AG09319 (cell line): ENCODE data around the gene CNN2.
A peak's percentile ranks its signal among the peaks of the same experiment; 100 is the strongest.

Experiments used
- DNase-seq: peaks from one replicate; pipeline ENCODE4 v3.0.0-alpha.2; 2010; ENCODE audit warnings: low read depth; ENCODE audit errors: extremely low read depth
- TF ChIP-seq, protein P1 (sequence below): IDR thresholded peaks from 2 replicates; pipeline ENCODE4 v1.5.1; 2011; ENCODE audit warnings: low read depth, mild to moderate bottlenecking, inconsistent platforms, low read length, moderate library complexity

The CNN2 gene

DNA sequence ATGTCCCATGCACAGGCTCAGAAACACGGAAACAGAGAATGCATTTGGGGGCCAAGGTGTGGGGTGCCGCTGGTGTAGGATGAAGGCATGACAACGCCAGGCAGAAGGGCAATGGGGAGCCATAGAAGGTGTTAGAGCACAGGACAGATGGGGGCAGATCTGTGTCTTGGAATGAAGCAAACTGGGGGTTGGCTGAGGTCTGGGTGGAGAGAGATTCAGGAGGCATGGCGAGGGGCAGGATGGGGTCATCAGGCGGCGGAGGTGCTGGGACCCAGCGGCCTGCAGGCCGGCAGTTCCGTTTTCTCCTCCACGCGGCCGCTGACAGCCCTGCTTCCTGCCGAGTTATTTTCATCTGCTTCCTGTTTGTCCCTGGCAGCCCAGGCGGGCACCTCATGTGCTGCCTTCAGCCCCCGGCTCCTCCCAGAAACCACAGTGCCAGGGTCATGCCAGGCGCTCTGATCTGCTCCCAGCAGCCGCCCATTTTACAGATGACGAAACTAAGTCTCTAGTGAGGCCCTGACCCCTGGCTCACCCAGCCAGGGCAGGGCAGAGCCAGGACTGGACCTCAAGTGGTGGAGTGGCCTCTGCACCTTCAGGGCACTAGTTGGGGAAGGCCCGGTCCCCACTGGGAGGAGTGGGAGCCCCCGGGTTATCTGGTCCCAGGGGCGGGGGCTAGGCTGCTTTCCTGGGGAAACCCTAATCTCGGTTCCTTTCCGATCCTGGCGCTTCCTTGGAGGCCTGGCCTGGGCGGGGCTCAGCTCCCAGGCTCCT is 42.8 kb downstream of the CNN2 start:
- DNase-seq = no peak

DNA sequence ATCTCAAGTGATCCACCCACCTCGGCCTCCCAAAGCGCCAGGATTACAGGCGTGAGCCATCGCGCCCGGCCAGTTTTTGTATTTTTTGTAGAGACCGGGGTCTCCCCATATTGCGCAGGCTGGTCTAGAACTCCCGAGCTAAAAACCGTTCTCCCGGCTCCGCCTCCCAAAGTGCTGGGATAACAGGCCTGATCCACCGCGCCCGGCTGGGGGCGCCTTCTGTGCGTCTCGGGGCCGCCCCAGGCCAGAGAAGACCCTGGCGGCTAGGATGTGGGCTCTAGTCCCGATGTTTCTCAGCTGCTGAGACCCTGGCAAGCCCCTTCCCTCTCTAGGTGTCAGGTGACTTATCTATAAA is 44.1 kb downstream of the CNN2 start:
- no peak for DNase-seq
- TF ChIP-seq, protein P1, sequence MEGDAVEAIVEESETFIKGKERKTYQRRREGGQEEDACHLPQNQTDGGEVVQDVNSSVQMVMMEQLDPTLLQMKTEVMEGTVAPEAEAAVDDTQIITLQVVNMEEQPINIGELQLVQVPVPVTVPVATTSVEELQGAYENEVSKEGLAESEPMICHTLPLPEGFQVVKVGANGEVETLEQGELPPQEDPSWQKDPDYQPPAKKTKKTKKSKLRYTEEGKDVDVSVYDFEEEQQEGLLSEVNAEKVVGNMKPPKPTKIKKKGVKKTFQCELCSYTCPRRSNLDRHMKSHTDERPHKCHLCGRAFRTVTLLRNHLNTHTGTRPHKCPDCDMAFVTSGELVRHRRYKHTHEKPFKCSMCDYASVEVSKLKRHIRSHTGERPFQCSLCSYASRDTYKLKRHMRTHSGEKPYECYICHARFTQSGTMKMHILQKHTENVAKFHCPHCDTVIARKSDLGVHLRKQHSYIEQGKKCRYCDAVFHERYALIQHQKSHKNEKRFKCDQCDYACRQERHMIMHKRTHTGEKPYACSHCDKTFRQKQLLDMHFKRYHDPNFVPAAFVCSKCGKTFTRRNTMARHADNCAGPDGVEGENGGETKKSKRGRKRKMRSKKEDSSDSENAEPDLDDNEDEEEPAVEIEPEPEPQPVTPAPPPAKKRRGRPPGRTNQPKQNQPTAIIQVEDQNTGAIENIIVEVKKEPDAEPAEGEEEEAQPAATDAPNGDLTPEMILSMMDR = peak; percentile 19

More for the DNA sequence above, 42.8 kb downstream of the CNN2 start:
- TF ChIP-seq, protein P1 = no peak

DNA sequence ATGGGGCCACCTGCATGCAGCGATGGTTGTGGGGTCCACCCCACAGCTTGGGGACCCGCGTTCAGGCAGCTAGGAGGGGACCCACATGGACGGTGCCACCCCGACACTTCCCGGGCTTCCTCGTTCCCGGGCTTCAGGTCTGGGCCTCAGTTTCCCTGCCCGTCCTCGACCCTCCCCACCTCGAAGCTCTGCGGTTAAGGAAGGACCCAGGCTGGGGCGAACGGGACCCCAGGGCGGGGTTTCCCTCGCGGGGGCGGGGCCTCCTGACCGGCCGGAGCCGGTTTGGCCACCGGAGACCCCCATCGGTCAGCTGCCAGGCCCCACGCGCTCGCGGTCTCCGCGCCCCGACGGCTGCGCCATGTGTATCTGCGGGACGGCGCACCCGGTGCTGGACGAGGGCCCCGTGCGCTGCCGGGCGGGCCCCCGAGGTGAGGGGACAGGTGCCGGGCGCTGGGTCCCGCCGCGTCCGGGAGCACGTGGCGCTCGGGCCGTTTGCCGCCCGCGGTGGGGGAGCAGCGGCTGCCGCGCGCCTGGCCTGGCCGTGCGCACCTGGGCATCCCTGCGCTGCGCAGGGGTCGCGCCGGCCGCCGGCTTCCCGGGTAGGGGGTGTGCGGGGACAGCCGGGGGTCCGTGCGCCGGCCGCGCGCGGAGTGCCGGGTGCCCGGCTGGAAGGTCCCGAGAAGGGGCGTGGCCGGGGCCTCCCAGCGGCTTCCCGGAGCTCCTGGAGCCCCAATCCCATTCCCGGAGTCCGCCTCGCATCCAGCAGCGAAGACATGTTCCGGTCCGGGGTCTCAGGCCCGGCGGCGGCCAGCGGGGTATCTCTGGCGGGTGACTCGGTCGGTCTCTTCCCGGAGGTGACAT is 44.8 kb downstream of the CNN2 start:
- TF ChIP-seq, protein P1 = no peak
- DNase-seq = no peak

DNA sequence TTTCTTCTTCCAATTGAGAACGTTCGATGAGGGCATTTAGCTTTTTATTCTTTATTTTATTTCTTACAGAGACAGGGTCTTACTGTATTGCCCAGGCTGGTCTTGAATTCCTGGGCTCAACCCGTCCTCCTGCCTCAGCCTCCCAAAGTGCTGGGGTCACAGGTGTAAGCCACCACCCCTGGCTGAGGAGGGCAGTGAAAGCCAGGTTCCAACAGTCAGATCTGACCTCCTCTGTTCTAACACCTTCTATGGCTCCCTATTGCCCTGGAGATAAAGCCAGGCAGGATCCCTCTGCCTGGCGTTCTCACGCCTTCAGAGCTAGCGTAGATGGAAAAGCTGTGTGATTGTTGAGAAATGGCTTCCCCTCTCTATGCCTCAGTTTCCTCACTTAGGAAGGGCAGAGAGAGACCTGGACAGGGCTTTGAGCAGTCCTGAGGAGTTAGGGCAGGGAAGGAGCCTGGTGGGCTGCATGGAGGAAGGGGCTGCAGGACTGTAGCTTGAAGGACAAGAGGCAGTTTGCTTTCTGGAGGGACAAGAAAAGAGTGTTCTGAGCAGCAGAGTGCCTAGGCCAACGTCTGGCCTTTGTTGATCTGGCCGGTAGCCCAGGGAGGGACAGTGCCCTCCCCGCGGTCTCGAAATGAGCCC is 46.1 kb downstream of the CNN2 start:
- TF ChIP-seq, protein P1 = no peak
- DNase-seq = no peak

DNA sequence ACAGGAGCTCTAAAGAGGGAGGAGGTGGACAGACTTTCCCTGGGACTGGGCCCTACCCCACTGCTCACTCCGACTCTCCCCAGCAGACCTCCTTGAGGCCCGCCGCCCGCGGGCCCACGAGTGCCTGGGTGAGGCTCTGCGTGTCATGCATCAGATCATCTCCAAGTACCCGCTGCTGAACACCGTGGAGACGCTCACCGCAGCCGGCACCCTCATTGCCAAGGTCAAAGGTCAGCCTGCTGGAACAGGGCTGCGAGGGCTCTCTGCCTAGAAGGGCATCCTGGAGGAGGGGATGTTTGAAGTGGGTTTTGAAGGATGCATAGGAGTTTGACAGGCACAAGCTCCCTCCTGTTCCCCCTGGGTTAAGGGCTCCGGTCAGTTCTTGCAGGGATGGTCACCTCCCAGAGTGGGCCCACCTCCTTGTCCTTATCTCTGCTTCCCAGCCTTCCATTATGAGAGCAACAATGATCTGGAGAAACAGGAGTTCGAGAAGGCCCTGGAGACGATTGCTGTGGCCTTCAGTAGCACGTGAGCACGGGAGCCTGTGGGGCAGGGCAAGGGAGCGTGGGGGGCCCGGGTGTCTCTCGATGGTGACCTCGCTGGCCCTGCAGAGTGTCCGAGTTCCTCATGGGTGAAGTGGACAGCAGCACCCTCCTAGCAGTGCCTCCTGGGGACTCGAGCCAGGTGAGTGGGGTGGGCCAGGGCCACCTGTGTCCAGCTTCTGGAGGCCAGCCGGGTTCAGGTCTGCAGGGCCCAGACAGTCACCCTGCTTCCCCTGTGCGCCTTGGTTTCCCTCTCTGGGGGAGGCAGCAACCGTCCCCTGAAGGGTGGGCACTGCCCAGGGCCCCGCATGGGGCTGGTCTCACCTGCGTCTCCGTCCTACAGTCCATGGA is 46.9 kb downstream of the CNN2 start:
- DNase-seq = no peak
- TF ChIP-seq, protein P1 = no peak

DNA sequence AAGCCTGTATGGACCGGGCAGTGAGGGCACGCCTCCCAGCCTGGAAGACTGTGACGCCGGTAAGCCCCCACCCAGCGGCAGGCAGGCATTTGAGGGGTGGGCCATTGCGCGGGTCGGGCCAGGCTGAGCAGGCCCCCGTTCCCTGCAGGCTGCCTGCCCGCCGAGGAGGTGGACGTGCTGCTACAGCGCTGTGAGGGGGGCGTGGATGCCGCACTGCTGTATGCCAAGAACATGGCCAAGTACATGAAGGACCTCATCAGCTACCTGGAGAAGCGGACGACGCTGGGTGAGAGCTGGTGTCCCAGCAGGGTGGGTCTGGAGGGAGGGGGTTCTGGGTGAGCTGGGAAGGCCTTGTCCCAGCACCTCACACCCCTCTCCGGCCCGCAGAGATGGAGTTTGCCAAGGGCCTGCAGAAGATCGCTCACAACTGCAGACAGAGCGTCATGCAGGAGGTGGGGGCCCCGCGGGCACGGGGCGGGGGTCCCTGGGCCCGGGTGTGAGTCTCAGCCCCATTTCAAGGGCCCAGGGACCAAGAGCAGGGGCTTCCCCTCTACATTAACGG is 47.6 kb downstream of the CNN2 start:
- TF ChIP-seq, protein P1 = no peak
- DNase-seq = no peak
